Measurements from ENCODE around the gene DIP2B. TPM values are rescaled to one million over a fixed set of nuclear protein-coding genes. Genes with fewer than 3 reads are reported as not detected.

Gene DIP2B
- total RNA-seq, 6 donors from 2014 or later = 26.1 to 54.5 (median 29.4) TPM

DNA sequence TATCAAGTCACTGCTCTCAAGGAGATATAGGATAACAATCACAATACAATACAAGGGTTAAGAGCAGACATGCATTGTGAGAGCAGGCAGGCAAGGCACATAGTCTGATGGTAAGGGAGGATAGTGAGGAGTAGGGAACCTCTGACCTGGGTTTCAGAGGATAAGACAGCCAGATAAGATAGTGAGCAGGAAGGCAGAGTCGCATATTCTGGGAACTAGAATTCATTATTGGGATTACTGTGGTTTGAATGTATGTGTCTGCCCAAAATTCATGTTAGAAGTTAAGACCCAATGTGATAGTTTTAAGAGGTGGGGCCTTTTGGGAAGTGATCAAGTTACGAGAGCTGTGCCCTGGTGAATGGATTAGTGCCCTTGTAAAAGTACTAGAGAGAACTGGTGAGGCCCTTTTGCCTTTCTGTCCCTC lies 244.7 kb downstream of the DIP2B start:
- Histone ChIP-seq H3K4me3 (no peak overlapping the region), H3K27me3 (no peaks in the 10 kb centered on the region), H3K27ac (no peak overlapping the region), H3K4me1 (no peaks in the 10 kb centered on the region), H3K9me3 (no peaks in the 10 kb centered on the region), H3K36me3 (peaks cover 0 to 50% (median 16%) of the 10 kb centered on the region in 4 donors)
- TF ChIP-seq POLR2AphosphoS5 (IDR thresholded peaks at IDR 0.05) (no peak), EP300 (IDR thresholded peaks at IDR 0.05) (no peak), POLR2A (IDR thresholded peaks at IDR 0.05) (no peak), CTCF (IDR thresholded peaks at IDR 0.05) (no peak)
- DNase-seq (no peak), ATAC-seq (ENCODE audit: low FRiP score in 2 of 2) (no peak)
- 93% methylated on average over 2 of the region's 2 CpGs for WGBS, 2 donors

DNA sequence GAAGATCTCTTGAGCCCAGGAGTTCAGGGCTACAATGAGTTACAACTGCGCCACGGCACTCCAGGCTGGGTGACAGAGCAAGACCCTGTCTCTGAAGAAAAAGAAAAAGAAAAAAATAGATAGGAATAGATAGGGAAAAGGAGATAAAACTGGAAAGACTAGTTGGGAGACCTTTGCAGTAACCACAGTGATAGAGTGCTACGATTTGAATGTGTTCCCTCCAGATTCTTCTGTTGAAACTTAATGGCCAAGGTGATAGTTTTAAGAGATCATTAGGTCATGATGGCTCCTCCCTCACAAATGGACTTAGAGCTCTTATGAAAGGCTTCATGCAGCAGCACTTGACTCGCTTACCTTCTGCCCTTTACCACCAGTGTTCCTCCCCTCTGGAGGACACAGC lies 245.6 kb downstream of the DIP2B start:
- DNase-seq = no peak
- no peaks in the 10 kb centered on the region for H3K9me3 ChIP-seq
- no peak overlapping the region for H3K4me3 ChIP-seq
- no peaks in the 10 kb centered on the region for H3K4me1 ChIP-seq
- H3K36me3 ChIP-seq = peaks cover 0 to 41% (median 9%) of the 10 kb centered on the region in 4 donors
- ATAC-seq (ENCODE audit: low FRiP score in 2 of 2) = no peak
- no peak overlapping the region for H3K27ac ChIP-seq
- TF ChIP-seq EP300 (IDR thresholded peaks at IDR 0.05) (no peak), POLR2AphosphoS5 (IDR thresholded peaks at IDR 0.05) (no peak), POLR2A (IDR thresholded peaks at IDR 0.05) (no peak), CTCF (IDR thresholded peaks at IDR 0.05) (no peak)
- H3K27me3 ChIP-seq = no peaks in the 10 kb centered on the region
- 86 to 93% methylated on average over 4 of the region's 4 CpGs for WGBS, 2 donors

DNA sequence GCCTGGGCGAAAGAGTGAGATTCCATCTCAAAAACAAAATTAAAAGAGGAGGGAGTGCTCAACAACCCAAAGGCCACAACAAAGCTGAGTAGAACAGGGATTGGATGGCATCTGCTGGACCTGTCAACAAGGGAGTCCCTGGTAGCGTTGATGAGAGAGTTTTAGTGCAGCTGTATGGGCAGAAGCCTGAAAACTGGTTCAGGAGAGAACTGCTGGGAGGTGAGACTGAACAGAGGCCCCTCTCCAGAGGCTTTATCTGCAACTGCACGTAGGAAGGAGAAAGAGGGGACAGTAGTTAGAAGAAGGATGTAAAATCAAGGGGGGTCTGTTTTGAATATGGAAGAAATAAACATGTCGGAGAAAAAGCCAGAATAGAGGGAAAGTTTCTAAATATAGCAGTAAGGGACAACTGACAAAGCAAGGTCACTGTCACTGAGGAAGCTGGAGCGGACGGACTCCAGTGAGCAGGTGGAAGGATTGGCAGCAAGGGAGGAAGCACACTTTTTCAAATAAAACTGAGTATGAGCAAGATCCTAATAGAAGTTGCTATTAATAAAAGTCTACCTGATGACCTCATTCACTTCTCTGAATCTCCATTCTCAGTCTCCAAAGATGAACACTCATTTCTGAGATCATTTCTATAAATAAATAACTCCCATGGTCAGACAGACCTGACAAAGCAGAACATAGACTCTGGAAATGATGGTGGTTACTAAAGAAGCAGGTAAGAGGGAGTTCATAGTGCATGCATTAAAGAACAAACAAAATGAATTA lies 247.3 kb downstream of the DIP2B start:
- no peak overlapping the region for H3K4me3 ChIP-seq
- DNase-seq (no peak), ATAC-seq (ENCODE audit: low FRiP score in 2 of 2) (no peak)
- 85 to 88% methylated on average over 6 of the region's 6 CpGs for WGBS, 2 donors
- H3K27ac ChIP-seq = no peak overlapping the region
- peaks cover 0 to 23% (median 6%) of the 10 kb centered on the region in 4 donors for H3K36me3 ChIP-seq
- no peaks in the 10 kb centered on the region for H3K4me1 ChIP-seq
- TF ChIP-seq POLR2AphosphoS5 (IDR thresholded peaks at IDR 0.05) (no peak), CTCF (IDR thresholded peaks at IDR 0.05) (no peak), EP300 (IDR thresholded peaks at IDR 0.05) (no peak), POLR2A (IDR thresholded peaks at IDR 0.05) (no peak)
- H3K27me3 ChIP-seq = no peaks in the 10 kb centered on the region
- H3K9me3 ChIP-seq = no peaks in the 10 kb centered on the region

- DNase-seq (no peak), ATAC-seq (ENCODE audit: low FRiP score in 2 of 2) (no peak)
- TF ChIP-seq CTCF (IDR thresholded peaks at IDR 0.05) (no peak), POLR2AphosphoS5 (IDR thresholded peaks at IDR 0.05) (no peak), POLR2A (IDR thresholded peaks at IDR 0.05) (no peak), EP300 (IDR thresholded peaks at IDR 0.05) (no peak)
- H3K4me3 ChIP-seq = no peak overlapping the region
- no peaks in the 10 kb centered on the region for H3K27me3 ChIP-seq
- peaks cover 0 to 15% (median 0%) of the 10 kb centered on the region in 4 donors for H3K36me3 ChIP-seq
- H3K27ac ChIP-seq = no peak overlapping the region
- H3K9me3 ChIP-seq = no peaks in the 10 kb centered on the region
- 84 to 85% methylated on average over 5 of the region's 5 CpGs for whole genome bisulfite sequencing, 2 donors
- no peaks in the 10 kb centered on the region for H3K4me1 ChIP-seq
These were observed 248.5 kb downstream of the DIP2B start for GRCh38 chr12:50753232-50753769.

Measured in upper lobe of left lung (tissue), 6 donors.